ENCODE measurements around the gene EEF1G. TPM values are rescaled to one million over a fixed set of nuclear protein-coding genes. Genes with fewer than 3 reads are reported as not detected.

EEF1G gene
- total and polyA plus RNA-seq, 2 of the 13 experiments (the other 11 are each of a cell fraction or from before 2014, with no cell fraction given), result 1,787 to 2,144 TPM

DNA sequence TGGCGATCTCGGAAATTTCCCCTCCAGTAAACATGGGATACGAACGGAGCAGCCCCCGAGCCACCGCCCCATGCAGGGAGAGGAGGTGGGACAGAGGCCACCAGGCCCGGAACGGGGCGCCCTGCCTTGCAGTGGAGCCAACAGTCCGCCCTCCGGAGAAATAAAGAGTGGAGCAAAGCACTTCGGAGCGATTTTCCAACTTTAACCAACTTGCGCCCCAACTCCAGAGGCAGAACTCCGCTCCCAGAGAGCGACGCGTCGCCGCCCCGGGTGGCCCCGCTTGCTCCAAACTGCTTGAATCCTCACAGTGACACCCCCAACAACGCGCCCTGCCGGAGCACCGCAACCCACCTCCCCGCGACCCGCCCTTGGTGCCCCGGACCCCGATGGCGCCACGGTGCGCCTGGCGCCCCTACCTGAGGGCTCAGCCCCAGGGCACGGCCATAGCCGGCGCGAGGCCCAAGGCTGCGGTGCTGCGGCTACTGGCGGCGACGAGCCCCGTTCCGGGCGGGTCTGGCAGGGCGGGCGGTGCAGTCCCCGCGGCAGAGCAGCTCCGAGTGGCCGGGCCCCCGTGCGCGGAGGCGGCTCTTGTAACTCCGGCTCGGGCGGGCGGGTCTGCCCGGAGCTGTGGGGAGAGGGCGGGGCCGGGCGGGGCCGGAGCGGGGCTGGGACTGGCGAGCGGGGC, 27.3 kb downstream of the EEF1G start, which contains the start of gene AHNAK (continued):
- TF ChIP-seq ZNF142 (CRISPR knock-in tag; IDR thresholded peaks at IDR 0.05) (peak; percentile 99), ZFP91 (CRISPR knock-in tag; IDR thresholded peaks at IDR 0.05; ENCODE audit: borderline replicate concordance) (no peak), PRPF4 (IDR thresholded peaks at IDR 0.05; ENCODE audit: low read depth, low read length, poor library complexity, severe bottlenecking) (no peak), NFKB2 (CRISPR knock-in tag; IDR thresholded peaks at IDR 0.05; ENCODE audit: borderline replicate concordance) (no peak), EEA1 (CRISPR knock-in tag; IDR thresholded peaks at IDR 0.05; ENCODE audit: borderline replicate concordance) (peak; percentile 68; the same call in 1 of the 2 replicates), ZNF207 (IDR thresholded peaks at IDR 0.05; ENCODE audit: borderline replicate concordance) (no peak), ELF3 (CRISPR knock-in tag; IDR thresholded peaks at IDR 0.05) (0 out of 2 replicates have a peak, but pooled peaks have one; percentile 11)
- TF ChIP-seq, protein P1, sequence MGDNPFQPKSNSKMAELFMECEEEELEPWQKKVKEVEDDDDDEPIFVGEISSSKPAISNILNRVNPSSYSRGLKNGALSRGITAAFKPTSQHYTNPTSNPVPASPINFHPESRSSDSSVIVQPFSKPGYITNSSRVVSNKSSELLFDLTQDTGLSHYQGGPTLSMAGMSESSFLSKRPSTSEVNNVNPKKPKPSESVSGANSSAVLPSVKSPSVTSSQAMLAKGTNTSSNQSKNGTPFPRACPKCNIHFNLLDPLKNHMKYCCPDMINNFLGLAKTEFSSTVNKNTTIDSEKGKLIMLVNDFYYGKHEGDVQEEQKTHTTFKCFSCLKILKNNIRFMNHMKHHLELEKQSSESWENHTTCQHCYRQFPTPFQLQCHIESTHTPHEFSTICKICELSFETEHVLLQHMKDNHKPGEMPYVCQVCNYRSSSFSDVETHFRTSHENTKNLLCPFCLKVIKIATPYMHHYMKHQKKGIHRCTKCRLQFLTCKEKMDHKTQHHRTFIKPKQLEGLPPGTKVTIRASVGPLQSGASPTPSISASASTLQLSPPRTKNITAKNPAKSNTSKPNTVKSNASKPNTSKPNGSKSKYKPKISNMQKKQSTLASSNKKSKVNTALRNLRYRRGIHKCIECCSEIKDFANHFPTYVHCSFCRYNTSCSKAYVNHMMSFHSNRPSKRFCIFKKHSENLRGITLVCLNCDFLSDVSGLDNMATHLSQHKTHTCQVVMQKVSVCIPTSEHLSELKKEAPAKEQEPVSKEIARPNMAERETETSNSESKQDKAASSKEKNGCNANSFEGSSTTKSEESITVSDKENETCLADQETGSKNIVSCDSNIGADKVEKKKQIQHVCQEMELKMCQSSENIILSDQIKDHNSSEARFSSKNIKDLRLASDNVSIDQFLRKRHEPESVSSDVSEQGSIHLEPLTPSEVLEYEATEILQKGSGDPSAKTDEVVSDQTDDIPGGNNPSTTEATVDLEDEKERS (CRISPR knock-in tag; IDR thresholded peaks at IDR 0.05), result no peak
- TF ChIP-seq, protein P2, sequence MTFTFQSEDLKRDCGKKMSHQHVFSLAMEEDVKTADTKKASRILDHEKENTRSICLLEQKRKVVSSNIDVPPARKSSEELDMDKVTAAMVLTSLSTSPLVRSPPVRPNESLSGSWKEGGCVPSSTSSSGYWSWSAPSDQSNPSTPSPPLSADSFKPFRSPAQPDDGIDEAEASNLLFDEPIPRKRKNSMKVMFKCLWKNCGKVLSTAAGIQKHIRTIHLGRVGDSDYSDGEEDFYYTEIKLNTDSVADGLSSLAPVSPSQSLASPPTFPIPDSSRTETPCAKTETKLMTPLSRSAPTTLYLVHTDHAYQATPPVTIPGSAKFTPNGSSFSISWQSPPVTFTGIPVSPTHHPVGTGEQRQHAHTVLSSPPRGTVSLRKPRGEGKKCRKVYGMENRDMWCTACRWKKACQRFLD (CRISPR knock-in tag; IDR thresholded peaks at IDR 0.05; ENCODE audit: borderline replicate concordance), result no peak
- TF ChIP-seq, protein P3, sequence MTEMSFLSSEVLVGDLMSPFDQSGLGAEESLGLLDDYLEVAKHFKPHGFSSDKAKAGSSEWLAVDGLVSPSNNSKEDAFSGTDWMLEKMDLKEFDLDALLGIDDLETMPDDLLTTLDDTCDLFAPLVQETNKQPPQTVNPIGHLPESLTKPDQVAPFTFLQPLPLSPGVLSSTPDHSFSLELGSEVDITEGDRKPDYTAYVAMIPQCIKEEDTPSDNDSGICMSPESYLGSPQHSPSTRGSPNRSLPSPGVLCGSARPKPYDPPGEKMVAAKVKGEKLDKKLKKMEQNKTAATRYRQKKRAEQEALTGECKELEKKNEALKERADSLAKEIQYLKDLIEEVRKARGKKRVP (CRISPR knock-in tag; IDR thresholded peaks at IDR 0.05), result peak in 1 of 2 experiments; percentile 47; a peak in 2 of 4 replicates

All from HepG2 (cell line).